Caco-2 (cell line): ENCODE measurements around the gene XPO5. TPM values are rescaled to one million over a fixed set of nuclear protein-coding genes. Genes with fewer than 3 reads are reported as not detected.

Experiments
- BruUV-seq: library from RNA; stranded (reverse); fragments of 400-500 nt; replicated peaks from 2 replicates; lab custom pipeline; 2021; lab: Mats Ljungman, UMichigan
- CTCF ChIA-PET: fragments of 300-600 bp; sonication (Branson Sonifier 250); formaldehyde crosslinking; loops from one replicate; lab custom pipeline; 2022; ENCODE audit warnings: antibody characterized with exemption; lab: Charles Lee
- POLR2A ChIA-PET: fragments of 300-600 bp; sonication (Branson Sonifier 250); formaldehyde crosslinking; loops from one replicate; lab custom pipeline; 2022; ENCODE audit warnings: antibody characterized with exemption; lab: Charles Lee
- DNase-seq, 2 experiments: peaks; one replicate each; pipeline versions ENCODE4 v3.0.0 to v3.0.0-alpha.2; 2020 to 2022
- H3K27me3 ChIP-seq: replicated peaks from 2 replicates; pipeline ENCODE4 v1.6.0; 2011; ENCODE audit warnings: low read length; ENCODE audit not compliant: control insufficient read depth, insufficient read depth
- H3K36me3 ChIP-seq: 2 replicates; pipeline ENCODE4 v1.5.1; 2011; ENCODE audit warnings: low read length; ENCODE audit not compliant: control insufficient read depth, insufficient read depth
- H3K4me1 ChIP-seq: fragments of 250-450 bp; sonication (Bioruptor Pico); 2 replicates; pipeline ENCODE4 v1.5.1; 2020; ENCODE audit warnings: mild to moderate bottlenecking
- H3K4me3 ChIP-seq: 2 replicates; pipeline ENCODE4 v1.5.1; 2011; ENCODE audit warnings: low read depth, mild to moderate bottlenecking, control low read depth, low read length
- H3K9me3 ChIP-seq: fragments of 250-450 bp; sonication (Bioruptor Pico); 2 replicates; pipeline ENCODE4 v1.5.1; 2020; ENCODE audit warnings: mild to moderate bottlenecking, moderate library complexity
- H3K27ac Mint-ChIP-seq: one replicate; pipeline ENCODE4 v1.8.0; 2022; ENCODE audit warnings: mixed read lengths; ENCODE audit not compliant: unreplicated experiment
- H3K27me3 Mint-ChIP-seq: one replicate; pipeline ENCODE4 v1.8.0; 2022; ENCODE audit warnings: mixed read lengths; ENCODE audit not compliant: insufficient read depth, unreplicated experiment
- H3K36me3 Mint-ChIP-seq: one replicate; pipeline ENCODE4 v1.8.0; 2022; ENCODE audit warnings: mild to moderate bottlenecking, mixed read lengths; ENCODE audit not compliant: insufficient read depth, unreplicated experiment
- H3K4me1 Mint-ChIP-seq: one replicate; pipeline ENCODE4 v1.8.0; 2022; ENCODE audit warnings: low read depth, mixed read lengths; ENCODE audit not compliant: unreplicated experiment
- H3K4me3 Mint-ChIP-seq: one replicate; pipeline ENCODE4 v1.8.0; 2022; ENCODE audit warnings: mild to moderate bottlenecking, moderate library complexity, mixed read lengths; ENCODE audit not compliant: unreplicated experiment
- H3K9me3 Mint-ChIP-seq: one replicate; pipeline ENCODE4 v1.8.0; 2022; ENCODE audit warnings: mixed read lengths; ENCODE audit not compliant: unreplicated experiment
- intact Hi-C: fragments of 100-400 bp; cut with micrococcal nuclease; formaldehyde crosslinking; loops from one replicate; pipeline ENCODE4 v1.10.0; 2022; ENCODE audit not compliant: unreplicated experiment
- total RNA-seq: library from RNA; stranded (reverse); gene quantifications from 2 replicates; pipeline ENCODE4 v1.2.3, GENCODE V29; 2022
- TF ChIP-seq, protein P1 (sequence below), 2 experiments: fragments of 200-600 bp in 1 of 2; IDR thresholded peaks; 1 replicate in 1 of 2; 2 replicates in 1 of 2; pipeline versions ENCODE4 v1.5.1 to v1.8.0; 2011 to 2022; ENCODE audit warnings: antibody characterized with exemption in 1 of 2, control low read depth in 1 of 2, inconsistent platforms in 1 of 2, low read depth in 1 of 2, low read length in 1 of 2, mild to moderate bottlenecking in 1 of 2, moderate library complexity in 1 of 2; ENCODE audit not compliant: insufficient read depth in 1 of 2, severe bottlenecking in 1 of 2, unreplicated experiment in 1 of 2

XPO5 gene
- total RNA-seq, 1 experiment from 2014 or later = 79.3 TPM

GRCh38 chr6:43497689-43498088, 78.1 kb downstream of the XPO5 start:
- Histone ChIP-seq H3K36me3 (peaks cover 3% of the 10 kb centered on the region; the same call in 1 of the 2 replicates), H3K4me3 (no peak overlapping the region), H3K9me3 (no peaks in the 10 kb centered on the region), H3K4me1 (peaks cover 37% of the 10 kb centered on the region), H3K27me3 (no peaks in the 10 kb centered on the region)
- peaks cover 21% of the 10 kb centered on the region for H3K36me3 Mint-ChIP-seq
- BruUV-seq = no TSS peak
- ChIA-PET POLR2A (no interaction called here), CTCF (interaction anchor here (1.5 to 2.4 kb wide), 4 partner anchors 20 to 111 kb away, joined by 3 to 19 read pairs (median 8); partner anchors contain the start of genes DLK2 and TJAP1)
- peaks cover 20% of the 10 kb centered on the region for H3K4me1 Mint-ChIP-seq
- no peaks in the 10 kb centered on the region for H3K27me3 Mint-ChIP-seq
- no peak overlapping the region for H3K4me3 Mint-ChIP-seq
- DNase-seq = no peak
- no peak overlapping the region for H3K27ac Mint-ChIP-seq
- H3K9me3 Mint-ChIP-seq = no peaks in the 10 kb centered on the region
- TF ChIP-seq, protein P1, sequence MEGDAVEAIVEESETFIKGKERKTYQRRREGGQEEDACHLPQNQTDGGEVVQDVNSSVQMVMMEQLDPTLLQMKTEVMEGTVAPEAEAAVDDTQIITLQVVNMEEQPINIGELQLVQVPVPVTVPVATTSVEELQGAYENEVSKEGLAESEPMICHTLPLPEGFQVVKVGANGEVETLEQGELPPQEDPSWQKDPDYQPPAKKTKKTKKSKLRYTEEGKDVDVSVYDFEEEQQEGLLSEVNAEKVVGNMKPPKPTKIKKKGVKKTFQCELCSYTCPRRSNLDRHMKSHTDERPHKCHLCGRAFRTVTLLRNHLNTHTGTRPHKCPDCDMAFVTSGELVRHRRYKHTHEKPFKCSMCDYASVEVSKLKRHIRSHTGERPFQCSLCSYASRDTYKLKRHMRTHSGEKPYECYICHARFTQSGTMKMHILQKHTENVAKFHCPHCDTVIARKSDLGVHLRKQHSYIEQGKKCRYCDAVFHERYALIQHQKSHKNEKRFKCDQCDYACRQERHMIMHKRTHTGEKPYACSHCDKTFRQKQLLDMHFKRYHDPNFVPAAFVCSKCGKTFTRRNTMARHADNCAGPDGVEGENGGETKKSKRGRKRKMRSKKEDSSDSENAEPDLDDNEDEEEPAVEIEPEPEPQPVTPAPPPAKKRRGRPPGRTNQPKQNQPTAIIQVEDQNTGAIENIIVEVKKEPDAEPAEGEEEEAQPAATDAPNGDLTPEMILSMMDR (IDR thresholded peaks at IDR 0.05; ENCODE audit: insufficient read depth in 1 of 2, low read depth in 1 of 2, low read length in 1 of 2, severe bottlenecking in 1 of 2, unreplicated experiment in 1 of 2) = no peak
- intact Hi-C loops = no loop called here

DNA sequence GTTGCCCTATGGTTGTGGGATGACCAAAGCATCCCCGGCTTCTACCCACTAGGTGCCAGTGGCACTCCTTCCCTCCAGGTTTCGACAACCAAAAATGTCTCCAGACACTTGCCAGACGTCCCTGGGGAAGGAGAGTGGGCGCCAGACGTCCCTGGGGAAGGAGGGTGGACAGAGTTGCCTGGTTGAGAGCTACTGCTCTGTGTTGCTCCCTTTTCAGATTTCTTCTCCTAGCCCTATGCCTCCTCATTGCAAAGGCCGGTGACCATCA, 78.8 kb downstream of the XPO5 start:
- no peaks in the 10 kb centered on the region for H3K9me3 ChIP-seq
- BruUV-seq = no TSS peak
- no peak overlapping the region for H3K4me3 ChIP-seq
- ChIA-PET CTCF (interaction anchor here (1.0 to 2.4 kb wide), 9 partner anchors 10 to 234 kb away, joined by 3 to 19 read pairs (median 5); partner anchors contain the start of genes DLK2 and TJAP1), POLR2A (interaction anchor here (0.5 to 1.0 kb wide), 3 partner anchors 9 to 128 kb away, joined by 3 to 4 read pairs (median 3); partner anchors contain the start of gene ZNF318)
- TF ChIP-seq, protein P1 (IDR thresholded peaks at IDR 0.05; ENCODE audit: insufficient read depth in 1 of 2, low read depth in 1 of 2, low read length in 1 of 2, severe bottlenecking in 1 of 2, unreplicated experiment in 1 of 2) = no peak
- no peak overlapping the region for H3K4me3 Mint-ChIP-seq
- intact Hi-C loops = no loop called here
- no peak overlapping the region for H3K27ac Mint-ChIP-seq
- H3K27me3 Mint-ChIP-seq = no peaks in the 10 kb centered on the region
- peaks cover 3% of the 10 kb centered on the region; the same call in 1 of the 2 replicates for H3K36me3 ChIP-seq
- H3K27me3 ChIP-seq = no peaks in the 10 kb centered on the region
- DNase-seq = no peak
- peaks cover 20% of the 10 kb centered on the region for H3K4me1 Mint-ChIP-seq
- H3K36me3 Mint-ChIP-seq = peaks cover 21% of the 10 kb centered on the region
- H3K4me1 ChIP-seq = peaks cover 37% of the 10 kb centered on the region
- no peaks in the 10 kb centered on the region for H3K9me3 Mint-ChIP-seq

DNA sequence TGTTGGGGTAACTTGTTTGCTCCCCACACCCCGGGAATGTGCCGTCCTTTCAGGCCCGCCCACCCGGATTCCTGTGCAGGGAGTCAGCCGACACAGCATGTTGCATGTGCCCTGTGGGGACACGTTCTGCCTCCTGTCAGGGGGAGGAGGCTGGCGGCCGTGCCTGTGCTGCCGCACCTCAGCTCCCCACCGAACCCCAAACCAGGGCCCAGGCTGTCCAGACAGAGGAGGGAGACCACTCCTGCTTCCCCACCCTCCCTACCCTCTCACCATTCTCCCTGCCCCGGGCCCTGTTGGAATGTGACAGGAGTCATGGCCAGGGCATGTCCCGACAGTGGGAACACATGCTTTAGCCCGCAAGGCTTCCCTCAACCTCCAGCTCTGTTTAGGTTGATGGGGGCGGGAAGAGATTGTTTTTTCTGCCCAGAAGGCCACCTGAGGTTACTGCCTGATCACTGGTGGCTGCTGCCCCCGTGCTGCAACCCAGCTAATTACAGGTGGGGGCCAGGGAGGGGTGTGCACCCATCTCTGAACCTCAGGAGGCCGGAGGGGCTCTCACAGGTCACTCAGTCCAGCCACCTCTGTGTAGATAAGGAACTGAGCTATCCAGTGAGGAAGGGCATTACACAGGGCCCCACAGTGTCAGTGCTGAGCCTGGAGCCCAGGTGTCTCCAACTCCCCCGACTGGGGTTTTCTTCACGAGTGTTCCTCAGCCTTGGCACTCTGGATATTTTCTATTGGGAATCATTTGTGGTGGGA, 79.3 kb downstream of the XPO5 start:
- peaks cover 20% of the 10 kb centered on the region for H3K4me1 Mint-ChIP-seq
- ChIA-PET POLR2A (interaction anchor here (0.5 to 1.0 kb wide), 3 partner anchors 10 to 127 kb away, joined by 3 to 4 read pairs (median 3); partner anchors contain the start of gene ZNF318), CTCF (interaction anchor here (0.8 to 2.4 kb wide), 11 partner anchors 10 to 233 kb away, joined by 3 to 19 read pairs (median 5); partner anchors contain the start of genes ABCC10, DLK2, TJAP1 and ZNF318)
- H3K4me3 Mint-ChIP-seq = no peak overlapping the region
- Histone ChIP-seq H3K4me3 (no peak overlapping the region), H3K4me1 (peaks cover 37% of the 10 kb centered on the region), H3K36me3 (peaks cover 3% of the 10 kb centered on the region; the same call in 1 of the 2 replicates), H3K27me3 (no peaks in the 10 kb centered on the region), H3K9me3 (no peaks in the 10 kb centered on the region)
- no TSS peak for BruUV-seq
- H3K9me3 Mint-ChIP-seq = no peaks in the 10 kb centered on the region
- peaks cover 21% of the 10 kb centered on the region for H3K36me3 Mint-ChIP-seq
- H3K27me3 Mint-ChIP-seq = no peaks in the 10 kb centered on the region
- intact Hi-C loops = loop anchor here (1.0 kb wide), 1 partner anchor 42 kb away; no protein-coding TSS in a partner anchor
- TF ChIP-seq, protein P1 (IDR thresholded peaks at IDR 0.05; ENCODE audit: insufficient read depth in 1 of 2, low read depth in 1 of 2, low read length in 1 of 2, severe bottlenecking in 1 of 2, unreplicated experiment in 1 of 2) = peak; percentile 49 to 70
- H3K27ac Mint-ChIP-seq = no peak overlapping the region
- DNase-seq = peak; percentile 66 to 73
